Neural progenitor cell (in vitro differentiated cells): ENCODE results near the gene MMEL1. TPM values are rescaled to one million over a fixed set of nuclear protein-coding genes. Genes with fewer than 3 reads are reported as not detected.

Experiments used
- DNase-seq: peaks from one replicate; pipeline ENCODE4 v3.0.0-alpha.2; 2016; ENCODE audit warnings: low spot score
- H2AFZ ChIP-seq: fragments of 200-600 bp; sonication (generic); replicated peaks from 2 replicates; pipeline ENCODE4 v1.6.1; 2016; ENCODE audit warnings: antibody characterized with exemption
- H3F3A ChIP-seq: fragments of 200-600 bp; sonication (generic); 2 replicates; pipeline ENCODE4 v1.6.1; 2016; ENCODE audit warnings: antibody characterized with exemption, low read depth
- H3K27ac ChIP-seq: fragments of 200-600 bp; sonication (generic); 2 replicates; pipeline ENCODE4 v1.5.1; 2016; ENCODE audit warnings: mild to moderate bottlenecking
- H3K27me3 ChIP-seq: fragments of 200-600 bp; sonication (generic); 2 replicates; pipeline ENCODE4 v1.6.1; 2016; ENCODE audit warnings: mild to moderate bottlenecking, moderate library complexity
- H3K36me3 ChIP-seq: fragments of 200-600 bp; sonication (generic); 2 replicates; pipeline ENCODE4 v1.5.1; 2016
- H3K4me1 ChIP-seq: fragments of 200-600 bp; sonication (generic); 2 replicates; pipeline ENCODE4 v1.6.1; 2016; ENCODE audit warnings: mixed run types
- H3K4me2 ChIP-seq: fragments of 200-600 bp; sonication (generic); 2 replicates; pipeline ENCODE4 v1.6.1; 2016
- H3K4me3 ChIP-seq: fragments of 200-600 bp; sonication (generic); 2 replicates; pipeline ENCODE4 v1.5.1; 2016
- H3K79me2 ChIP-seq: fragments of 200-600 bp; sonication (generic); 2 replicates; pipeline ENCODE4 v1.6.1; 2016; ENCODE audit warnings: low read depth
- H3K9ac ChIP-seq: fragments of 200-600 bp; sonication (generic); 2 replicates; pipeline ENCODE4 v1.6.1; 2016
- H3K9me3 ChIP-seq: fragments of 200-600 bp; sonication (generic); 2 replicates; pipeline ENCODE4 v1.5.1; 2016; ENCODE audit warnings: low read depth
- H4K20me1 ChIP-seq: fragments of 200-600 bp; sonication (generic); 2 replicates; pipeline ENCODE4 v1.6.1; 2016; ENCODE audit warnings: low read depth
- H3K27ac Mint-ChIP-seq: 3 replicates; pipeline ENCODE4 v1.8.0; 2021; ENCODE audit warnings: mixed read lengths
- H3K27me3 Mint-ChIP-seq: 2 replicates; pipeline ENCODE4 v1.8.0; 2022; ENCODE audit warnings: low read depth, mild to moderate bottlenecking, inconsistent platforms, moderate library complexity, mixed read lengths; ENCODE audit not compliant: insufficient read depth
- H3K36me3 Mint-ChIP-seq: 3 replicates; pipeline ENCODE4 v1.8.0; 2021; ENCODE audit warnings: mixed read lengths
- H3K4me1 Mint-ChIP-seq: 3 replicates; pipeline ENCODE4 v1.8.0; 2021; ENCODE audit warnings: mixed read lengths
- H3K4me3 Mint-ChIP-seq: 3 replicates; pipeline ENCODE4 v1.8.0; 2021; ENCODE audit warnings: mild to moderate bottlenecking, moderate library complexity, mixed read lengths
- H3K9me3 Mint-ChIP-seq: 3 replicates; pipeline ENCODE4 v1.8.0; 2020; ENCODE audit warnings: mixed read lengths
- CTCF ChIP-seq: fragments of 200-600 bp; sonication (generic); IDR thresholded peaks from 2 replicates; pipeline ENCODE4 v1.5.1; 2017; ENCODE audit warnings: antibody characterized with exemption, mild to moderate bottlenecking
- EZH2 ChIP-seq: fragments of 200-600 bp; sonication (generic); IDR thresholded peaks from 2 replicates; pipeline ENCODE4 v1.6.1; 2017; ENCODE audit warnings: antibody characterized with exemption, mild to moderate bottlenecking, moderate library complexity
- EZH2phosphoT487 ChIP-seq: fragments of 200-600 bp; sonication (generic); IDR thresholded peaks from 2 replicates; pipeline ENCODE4 v1.6.1; 2017; ENCODE audit warnings: antibody characterized with exemption
- total RNA-seq: library from RNA; depleted of rRNA; stranded (reverse); fragments of >200 nt; gene quantifications from 2 replicates; pipeline ENCODE4 v1.2.3, GENCODE V29; 2015; ENCODE audit warnings: low replicate concordance

The MMEL1 gene
- total RNA-seq, 1 donor from 2014 or later, result 0.19 TPM

- H3K4me1 Mint-ChIP-seq, result peaks cover 19% of the 10 kb centered on the region
- H3K4me3 ChIP-seq, result no peak overlapping the region
- H3K27me3 ChIP-seq, result peaks cover 57% of the 10 kb centered on the region
- H3K4me3 Mint-ChIP-seq, result no peak overlapping the region
- no peak for DNase-seq
- no peak overlapping the region for H2AFZ ChIP-seq
- H3K79me2 ChIP-seq, result no peaks in the 10 kb centered on the region
- peaks cover 8% of the 10 kb centered on the region for H3K4me1 ChIP-seq
- no peaks in the 10 kb centered on the region for H3K9me3 ChIP-seq
- H3K36me3 ChIP-seq, result no peaks in the 10 kb centered on the region
- peaks cover 6% of the 10 kb centered on the region for H3K36me3 Mint-ChIP-seq
- TF ChIP-seq EZH2 (no peak), CTCF (no peak), EZH2phosphoT487 (no peak)
- no peak overlapping the region for H3K27ac ChIP-seq
- no peak overlapping the region for H3K9ac ChIP-seq
- no peak overlapping the region for H3K4me2 ChIP-seq
- H4K20me1 ChIP-seq, result no peaks in the 10 kb centered on the region
- peaks cover 13% of the 10 kb centered on the region for H3K9me3 Mint-ChIP-seq
- no peak overlapping the region for H3K27ac Mint-ChIP-seq
- peaks cover 20% of the 10 kb centered on the region for H3F3A ChIP-seq
- H3K27me3 Mint-ChIP-seq, result peaks cover 36% of the 10 kb centered on the region
These were observed 775 bp downstream of the MMEL1 start for GRCh38 chr1:2632051-2632430.

GRCh38 chr1:2631136-2632050 is 1.4 kb downstream of the MMEL1 start:
- Mint-ChIP-seq H3K36me3 (peaks cover 6% of the 10 kb centered on the region), H3K4me1 (peaks cover 19% of the 10 kb centered on the region), H3K27me3 (peaks cover 36% of the 10 kb centered on the region), H3K9me3 (peaks cover 13% of the 10 kb centered on the region), H3K4me3 (peak overlapping the region; percentile 74), H3K27ac (no peak overlapping the region)
- H3K4me2 ChIP-seq, result no peak overlapping the region
- peaks cover 8% of the 10 kb centered on the region for H3K4me1 ChIP-seq
- peaks cover 19% of the 10 kb centered on the region for H3F3A ChIP-seq
- no peaks in the 10 kb centered on the region for H3K36me3 ChIP-seq
- no peaks in the 10 kb centered on the region for H3K9me3 ChIP-seq
- H3K4me3 ChIP-seq, result no peak overlapping the region
- no peak overlapping the region for H3K9ac ChIP-seq
- no peak for DNase-seq
- no peak for TF ChIP-seq EZH2
- H4K20me1 ChIP-seq, result no peaks in the 10 kb centered on the region
- H2AFZ ChIP-seq, result no peak overlapping the region
- peaks cover 58% of the 10 kb centered on the region for H3K27me3 ChIP-seq
- no peaks in the 10 kb centered on the region for H3K79me2 ChIP-seq
- no peak overlapping the region for H3K27ac ChIP-seq

- H3K4me3 Mint-ChIP-seq, result peak overlapping the region; percentile 79
- H3K9me3 ChIP-seq, result no peaks in the 10 kb centered on the region
- H3K4me3 ChIP-seq, result no peak overlapping the region
- H3K4me2 ChIP-seq, result no peak overlapping the region
- no peak for DNase-seq
- H4K20me1 ChIP-seq, result no peaks in the 10 kb centered on the region
- peaks cover 19% of the 10 kb centered on the region for H3F3A ChIP-seq
- no peak overlapping the region for H3K27ac ChIP-seq
- no peaks in the 10 kb centered on the region for H3K79me2 ChIP-seq
- no peaks in the 10 kb centered on the region for H3K36me3 ChIP-seq
- TF ChIP-seq EZH2, result no peak
- no peak for TF ChIP-seq EZH2phosphoT487
- TF ChIP-seq CTCF, result no peak
- H3K27me3 ChIP-seq, result peaks cover 58% of the 10 kb centered on the region
- H3K4me1 Mint-ChIP-seq, result peaks cover 19% of the 10 kb centered on the region
- no peak overlapping the region for H3K9ac ChIP-seq
- no peak overlapping the region for H2AFZ ChIP-seq
- peaks cover 8% of the 10 kb centered on the region for H3K4me1 ChIP-seq
- peak overlapping the region; percentile 72 for H3K27ac Mint-ChIP-seq
- peaks cover 33% of the 10 kb centered on the region for H3K27me3 Mint-ChIP-seq
- H3K9me3 Mint-ChIP-seq, result peaks cover 8% of the 10 kb centered on the region
- peaks cover 6% of the 10 kb centered on the region for H3K36me3 Mint-ChIP-seq
These were observed 2.2 kb downstream of the MMEL1 start for GRCh38 chr1:2630498-2631135.
